WTC11 (cell line): Measurements from ENCODE around the gene CLDN2. TPM values are rescaled to one million over a fixed set of nuclear protein-coding genes. Genes with fewer than 3 reads are reported as not detected.
A peak's percentile ranks its signal among the peaks of the same experiment; 100 is the strongest.
"Not testable (repeated sequence)": the region's sequence is repeated elsewhere in the genome, so short reads cannot be mapped to it uniquely, and the experiment has no call there.

ENCODE experiments used
- ATAC-seq: fragments of 200-7000 bp; cut with Tn5 transposase; 2 replicates; pipeline ENCODE4 v1.10.0; 2021; ENCODE audit warnings: mild to moderate bottlenecking, moderate library complexity
- Bru-seq: library from RNA; stranded (reverse); fragments of 400-500 nt; gene quantifications from one replicate; lab custom pipeline; 2021; lab: Mats Ljungman, UMichigan
- CTCF ChIA-PET: fragments of 300-600 bp; sonication (Branson Sonifier 250); formaldehyde crosslinking; loops from one replicate; lab custom pipeline; 2021; ENCODE audit warnings: antibody characterized with exemption; lab: Charles Lee
- POLR2A ChIA-PET: fragments of 350-600 bp; sonication (Branson Sonifier 250); formaldehyde crosslinking; loops from one replicate; lab custom pipeline; 2021; ENCODE audit warnings: antibody characterized with exemption; lab: Charles Lee
- DNase-seq: peaks from one replicate; pipeline ENCODE4 v3.0.0; 2021; ENCODE audit warnings: low spot score
- H3K27ac Mint-ChIP-seq: 2 replicates; pipeline ENCODE4 v1.8.0; 2021; ENCODE audit warnings: mixed read lengths
- H3K27me3 Mint-ChIP-seq: 2 replicates; pipeline ENCODE4 v1.8.0; 2021; ENCODE audit warnings: low read depth, mild to moderate bottlenecking, moderate library complexity, mixed read lengths
- H3K36me3 Mint-ChIP-seq: 2 replicates; pipeline ENCODE4 v1.8.0; 2021; ENCODE audit warnings: mixed read lengths
- H3K4me1 Mint-ChIP-seq: 2 replicates; pipeline ENCODE4 v1.8.0; 2022; ENCODE audit warnings: mixed read lengths
- H3K4me3 Mint-ChIP-seq: 2 replicates; pipeline ENCODE4 v1.8.0; 2021; ENCODE audit warnings: mild to moderate bottlenecking, moderate library complexity, mixed read lengths
- H3K9me3 Mint-ChIP-seq: 2 replicates; pipeline ENCODE4 v1.8.0; 2021; ENCODE audit warnings: mixed read lengths
- CREB1 ChIP-seq: sonication (generic); formaldehyde crosslinking; IDR thresholded peaks from 2 replicates; pipeline ENCODE4 v1.8.0; 2023; ENCODE audit warnings: mild to moderate bottlenecking, missing genetic modification reagents
- EMX1 ChIP-seq: fragments of 250-450 bp; sonication (Bioruptor Pico); IDR thresholded peaks from 2 replicates; pipeline ENCODE4 v1.8.0; 2021; ENCODE audit warnings: mild to moderate bottlenecking
- GRHL2 ChIP-seq: fragments of 250-450 bp; sonication (Bioruptor Pico); IDR thresholded peaks from 2 replicates; pipeline ENCODE4 v1.8.0; 2022; ENCODE audit warnings: mild to moderate bottlenecking, moderate library complexity; ENCODE audit not compliant: insufficient replicate concordance, severe bottlenecking
- HMGA2 ChIP-seq: fragments of 250-450 bp; sonication (Bioruptor Pico); IDR thresholded peaks from 2 replicates; pipeline ENCODE4 v1.4.0; 2021; ENCODE audit warnings: mild to moderate bottlenecking, moderate library complexity
- NFYB ChIP-seq: sonication (generic); formaldehyde crosslinking; conservative IDR thresholded peaks from 2 replicates; pipeline ENCODE4 v1.8.0; 2022; ENCODE audit warnings: low read depth, missing genetic modification reagents
- NR2C2 ChIP-seq: sonication (generic); formaldehyde crosslinking; IDR thresholded peaks from 2 replicates; pipeline ENCODE4 v1.8.0; 2022; ENCODE audit warnings: mild to moderate bottlenecking, missing genetic modification reagents
- SOX15 ChIP-seq: fragments of 250-450 bp; sonication (Bioruptor Pico); IDR thresholded peaks from 2 replicates; pipeline ENCODE4 v1.9.0; 2021; ENCODE audit warnings: mild to moderate bottlenecking
- TEAD4 ChIP-seq: sonication (generic); formaldehyde crosslinking; IDR thresholded peaks from 2 replicates; pipeline ENCODE4 v1.8.0; 2022; ENCODE audit warnings: mild to moderate bottlenecking, missing genetic modification reagents
- ZBTB21 ChIP-seq: sonication (generic); formaldehyde crosslinking; IDR thresholded peaks from 2 replicates; pipeline ENCODE4 v1.8.1; 2023; ENCODE audit warnings: mild to moderate bottlenecking, missing genetic modification reagents, borderline replicate concordance
- ZNF219 ChIP-seq: sonication (generic); formaldehyde crosslinking; IDR thresholded peaks from 2 replicates; pipeline ENCODE4 v1.8.0; 2023; ENCODE audit warnings: missing genetic modification reagents, mild to moderate bottlenecking, borderline replicate concordance
- ZNF317 ChIP-seq: sonication (generic); formaldehyde crosslinking; IDR thresholded peaks from 2 replicates; pipeline ENCODE4 v1.8.1; 2023; ENCODE audit warnings: low read depth, mild to moderate bottlenecking, moderate library complexity, missing genetic modification reagents, borderline replicate concordance
- ZNF423 ChIP-seq: fragments of 250-450 bp; sonication (Bioruptor Pico); IDR thresholded peaks from 2 replicates; pipeline ENCODE4 v2.1.2; 2022; ENCODE audit warnings: mild to moderate bottlenecking, moderate library complexity
- ZNF671 ChIP-seq: fragments of 250-450 bp; sonication (Bioruptor Pico); IDR thresholded peaks from 2 replicates; pipeline ENCODE4 v1.8.0; 2021; ENCODE audit warnings: mild to moderate bottlenecking
- long read RNA-seq, 3 experiments: library from RNA in 1 of 3; library from capped mRNA in 1 of 3; library from polyadenylated mRNA in 1 of 3; unstranded in 2 of 3; stranded (forward) in 1 of 3; transcript quantifications; one replicate each; pipeline ENCODE4 v2.0.0, GENCODE V29; 2021
- total RNA-seq: library from RNA; stranded (reverse); gene quantifications from 3 replicates; pipeline ENCODE4 v1.2.3, GENCODE V29; 2021
- TF ChIP-seq, protein P1 (sequence below): fragments of 200-600 bp; IDR thresholded peaks from 2 replicates; pipeline ENCODE4 v1.8.0; 2022; ENCODE audit warnings: antibody characterized with exemption
- TF ChIP-seq, protein P2 (sequence below): sonication (generic); formaldehyde crosslinking; IDR thresholded peaks from 2 replicates; pipeline ENCODE4 v1.8.0; 2022; ENCODE audit warnings: mild to moderate bottlenecking, missing genetic modification reagents
- TF ChIP-seq, protein P3 (sequence below): sonication (generic); formaldehyde crosslinking; IDR thresholded peaks from 2 replicates; pipeline ENCODE4 v1.8.0; 2022; ENCODE audit warnings: mild to moderate bottlenecking, missing genetic modification reagents
- TF ChIP-seq, protein P4 (sequence below): sonication (generic); formaldehyde crosslinking; IDR thresholded peaks from 2 replicates; pipeline ENCODE4 v1.8.1; 2022; ENCODE audit warnings: mild to moderate bottlenecking, moderate library complexity, missing genetic modification reagents

CLDN2 gene, protein sequence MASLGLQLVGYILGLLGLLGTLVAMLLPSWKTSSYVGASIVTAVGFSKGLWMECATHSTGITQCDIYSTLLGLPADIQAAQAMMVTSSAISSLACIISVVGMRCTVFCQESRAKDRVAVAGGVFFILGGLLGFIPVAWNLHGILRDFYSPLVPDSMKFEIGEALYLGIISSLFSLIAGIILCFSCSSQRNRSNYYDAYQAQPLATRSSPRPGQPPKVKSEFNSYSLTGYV
- total RNA-seq = 0.11 TPM in 1 of 3 replicates, not detected in the others
- Bru-seq, nascent RNA = not detected
- long read RNA-seq, experiment 1 = 0 reads
- long read RNA-seq, experiment 2 = 0 reads
- long read RNA-seq, experiment 3 = 0 reads

DNA sequence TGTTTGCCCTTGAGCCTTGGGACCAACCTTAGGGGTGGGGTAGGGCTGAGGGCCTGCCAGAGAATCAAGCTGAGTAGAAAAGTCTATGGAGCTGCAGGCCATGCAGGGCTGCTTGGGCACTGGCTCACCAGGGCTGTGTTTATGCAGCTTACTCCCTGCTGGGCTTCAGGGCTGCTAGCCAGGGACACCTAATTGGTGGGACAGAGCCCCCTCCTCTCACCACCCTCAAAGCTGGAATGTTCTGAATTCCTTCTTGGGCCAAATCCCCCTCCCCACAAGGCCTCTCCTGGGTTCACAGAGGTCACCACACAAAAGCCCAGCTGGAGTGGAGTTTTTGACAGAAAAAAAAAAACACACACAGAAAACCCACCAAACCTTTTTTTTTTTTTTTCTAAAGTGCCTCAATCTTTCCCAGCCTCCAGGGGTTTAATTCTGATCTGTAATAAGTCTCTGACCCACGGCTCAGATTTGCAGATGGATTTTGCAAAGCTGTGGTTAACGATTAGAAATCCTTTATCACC, at the start of gene CLDN2:
TSS of gene CLDN2 (plus strand) at position 471 of the 521 bp plus-strand sequence. CDS start 7,827 bp downstream, outside the sequence.
- Mint-ChIP-seq H3K27ac (no peak within 1 kb of the TSS), H3K27me3 (no peaks in the 10 kb centered on the region; the same call in 1 of the 2 replicates), H3K4me3 (no peak within 1 kb of the TSS), H3K4me1 (peaks cover 11% of the 10 kb centered on the region; the same call in 1 of the 2 replicates), H3K36me3 (no peaks in the 10 kb centered on the region), H3K9me3 (no peaks in the 10 kb centered on the region)
- CTCF ChIA-PET = interaction anchor here (0.7 to 1.0 kb wide), 3 partner anchors 26 to 1059 kb away, joined by 3 to 9 read pairs (median 3); no protein-coding TSS in a partner anchor
- DNase-seq (peak; percentile 39), ATAC-seq (peak; percentile 90)
- TF ChIP-seq CREB1 (CRISPR knock-in tag) (no peak), ZNF423 (peak; percentile 49; the same call in 1 of the 2 replicates)
- POLR2A ChIA-PET = interaction anchor here (0.7 kb wide), 1 partner anchor 102 kb away, joined by 3 read pairs; no protein-coding TSS in a partner anchor

DNA sequence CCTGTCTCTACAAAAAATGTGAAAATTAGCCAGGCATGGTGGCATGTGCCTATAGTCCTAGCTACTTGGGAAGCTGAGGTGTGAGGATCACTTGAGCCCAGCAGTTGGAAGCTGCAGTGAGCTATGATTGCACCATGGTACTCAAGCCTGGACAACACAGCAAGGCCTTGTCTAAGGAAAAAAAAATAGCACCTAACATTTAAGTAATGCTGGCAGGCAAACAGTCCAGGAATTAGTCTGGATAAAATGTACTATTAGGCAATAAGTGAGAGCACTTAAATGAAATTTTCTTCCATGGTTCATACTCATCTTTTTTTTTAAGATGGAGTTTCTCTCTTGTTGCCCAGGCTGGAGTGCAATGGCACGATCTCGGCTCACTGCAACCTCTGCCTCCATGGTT, 47.4 kb upstream of the CLDN2 start:
- H3K4me3 Mint-ChIP-seq, H3K27ac Mint-ChIP-seq, DNase-seq, CTCF ChIA-PET, H3K9me3 Mint-ChIP-seq, POLR2A ChIA-PET, H3K36me3 Mint-ChIP-seq, H3K27me3 Mint-ChIP-seq, H3K4me1 Mint-ChIP-seq, ATAC-seq: not testable (repeated sequence)

DNA sequence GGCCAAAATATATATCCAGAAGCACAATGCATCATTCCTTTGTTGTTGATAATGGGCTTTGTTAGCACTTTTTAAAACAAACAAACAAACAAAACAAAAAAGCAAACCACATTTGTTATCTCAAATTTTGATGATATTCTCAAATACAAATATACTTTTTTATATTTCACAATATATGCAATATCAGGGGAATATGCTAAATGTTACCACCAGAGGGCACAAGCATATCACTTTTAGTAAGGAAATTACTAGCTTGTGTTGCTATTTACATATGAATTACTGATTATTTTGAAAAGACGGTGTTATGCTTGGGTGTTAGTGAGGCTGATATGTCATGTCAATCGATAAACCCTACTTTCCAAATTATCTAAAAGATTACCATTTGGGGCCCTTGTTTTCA, 46.1 kb upstream of the CLDN2 start:
- DNase-seq (no peak), ATAC-seq (no peak)
- ChIA-PET POLR2A (no interaction called here), CTCF (interaction anchor here (0.6 to 2.5 kb wide), 8 partner anchors 11 to 147 kb away, joined by 3 to 16 read pairs (median 4); no protein-coding TSS in a partner anchor)
- H3K4me1 Mint-ChIP-seq = peaks cover 3% of the 10 kb centered on the region
- H3K36me3 Mint-ChIP-seq = no peaks in the 10 kb centered on the region
- no peak overlapping the region for H3K27ac Mint-ChIP-seq
- H3K27me3 Mint-ChIP-seq = no peaks in the 10 kb centered on the region
- no peak for TF ChIP-seq ZNF671
- TF ChIP-seq, protein P1, sequence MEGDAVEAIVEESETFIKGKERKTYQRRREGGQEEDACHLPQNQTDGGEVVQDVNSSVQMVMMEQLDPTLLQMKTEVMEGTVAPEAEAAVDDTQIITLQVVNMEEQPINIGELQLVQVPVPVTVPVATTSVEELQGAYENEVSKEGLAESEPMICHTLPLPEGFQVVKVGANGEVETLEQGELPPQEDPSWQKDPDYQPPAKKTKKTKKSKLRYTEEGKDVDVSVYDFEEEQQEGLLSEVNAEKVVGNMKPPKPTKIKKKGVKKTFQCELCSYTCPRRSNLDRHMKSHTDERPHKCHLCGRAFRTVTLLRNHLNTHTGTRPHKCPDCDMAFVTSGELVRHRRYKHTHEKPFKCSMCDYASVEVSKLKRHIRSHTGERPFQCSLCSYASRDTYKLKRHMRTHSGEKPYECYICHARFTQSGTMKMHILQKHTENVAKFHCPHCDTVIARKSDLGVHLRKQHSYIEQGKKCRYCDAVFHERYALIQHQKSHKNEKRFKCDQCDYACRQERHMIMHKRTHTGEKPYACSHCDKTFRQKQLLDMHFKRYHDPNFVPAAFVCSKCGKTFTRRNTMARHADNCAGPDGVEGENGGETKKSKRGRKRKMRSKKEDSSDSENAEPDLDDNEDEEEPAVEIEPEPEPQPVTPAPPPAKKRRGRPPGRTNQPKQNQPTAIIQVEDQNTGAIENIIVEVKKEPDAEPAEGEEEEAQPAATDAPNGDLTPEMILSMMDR = peak; percentile 29; the same call in 1 of the 2 replicates
- no peak overlapping the region for H3K4me3 Mint-ChIP-seq
- H3K9me3 Mint-ChIP-seq = 0 out of 2 replicates have a peak, but pooled peaks cover 2% of the 10 kb centered on the region

DNA sequence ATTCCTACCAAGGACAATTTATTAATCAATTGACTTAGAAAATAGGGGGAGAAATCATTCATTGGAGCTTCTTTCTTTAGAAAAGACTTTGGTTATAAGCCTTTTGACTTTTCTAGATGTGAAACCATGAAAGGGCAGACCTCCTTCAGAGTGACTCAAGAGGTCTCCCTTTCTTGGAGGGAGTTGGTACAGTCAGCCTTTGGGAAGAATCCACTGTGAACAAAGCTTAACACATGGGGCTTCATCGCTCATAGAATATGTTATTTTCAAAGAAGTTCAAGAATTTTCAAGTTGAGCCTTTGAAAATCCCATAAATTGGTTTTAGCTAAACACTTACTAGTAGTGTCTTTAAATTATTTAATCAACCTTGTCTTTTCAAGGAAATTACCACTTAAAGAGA, 45.1 kb upstream of the CLDN2 start:
- no peaks in the 10 kb centered on the region for H3K27me3 Mint-ChIP-seq
- H3K27ac Mint-ChIP-seq = no peak overlapping the region
- CTCF ChIA-PET = interaction anchor here (2.5 kb wide), 1 partner anchor 85 kb away, joined by 13 read pairs; no protein-coding TSS in a partner anchor
- POLR2A ChIA-PET = no interaction called here
- H3K36me3 Mint-ChIP-seq = no peaks in the 10 kb centered on the region
- no peak for ATAC-seq
- 0 out of 2 replicates have a peak, but pooled peaks cover 7% of the 10 kb centered on the region for H3K9me3 Mint-ChIP-seq
- peaks cover 3% of the 10 kb centered on the region for H3K4me1 Mint-ChIP-seq
- DNase-seq = no peak
- TF ChIP-seq ZBTB21 (CRISPR knock-in tag) (no peak), HMGA2 (CRISPR knock-in tag) (no peak), ZNF317 (CRISPR knock-in tag) (no peak), SOX15 (CRISPR knock-in tag) (no peak), NR2C2 (CRISPR knock-in tag) (no peak), GRHL2 (CRISPR knock-in tag) (no peak), TEAD4 (no peak), ZNF219 (CRISPR knock-in tag) (no peak), EMX1 (CRISPR knock-in tag) (no peak), NFYB (CRISPR knock-in tag) (no peak)
- TF ChIP-seq, protein P2, sequence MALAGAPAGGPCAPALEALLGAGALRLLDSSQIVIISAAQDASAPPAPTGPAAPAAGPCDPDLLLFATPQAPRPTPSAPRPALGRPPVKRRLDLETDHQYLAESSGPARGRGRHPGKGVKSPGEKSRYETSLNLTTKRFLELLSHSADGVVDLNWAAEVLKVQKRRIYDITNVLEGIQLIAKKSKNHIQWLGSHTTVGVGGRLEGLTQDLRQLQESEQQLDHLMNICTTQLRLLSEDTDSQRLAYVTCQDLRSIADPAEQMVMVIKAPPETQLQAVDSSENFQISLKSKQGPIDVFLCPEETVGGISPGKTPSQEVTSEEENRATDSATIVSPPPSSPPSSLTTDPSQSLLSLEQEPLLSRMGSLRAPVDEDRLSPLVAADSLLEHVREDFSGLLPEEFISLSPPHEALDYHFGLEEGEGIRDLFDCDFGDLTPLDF = no peak
- TF ChIP-seq, protein P3, sequence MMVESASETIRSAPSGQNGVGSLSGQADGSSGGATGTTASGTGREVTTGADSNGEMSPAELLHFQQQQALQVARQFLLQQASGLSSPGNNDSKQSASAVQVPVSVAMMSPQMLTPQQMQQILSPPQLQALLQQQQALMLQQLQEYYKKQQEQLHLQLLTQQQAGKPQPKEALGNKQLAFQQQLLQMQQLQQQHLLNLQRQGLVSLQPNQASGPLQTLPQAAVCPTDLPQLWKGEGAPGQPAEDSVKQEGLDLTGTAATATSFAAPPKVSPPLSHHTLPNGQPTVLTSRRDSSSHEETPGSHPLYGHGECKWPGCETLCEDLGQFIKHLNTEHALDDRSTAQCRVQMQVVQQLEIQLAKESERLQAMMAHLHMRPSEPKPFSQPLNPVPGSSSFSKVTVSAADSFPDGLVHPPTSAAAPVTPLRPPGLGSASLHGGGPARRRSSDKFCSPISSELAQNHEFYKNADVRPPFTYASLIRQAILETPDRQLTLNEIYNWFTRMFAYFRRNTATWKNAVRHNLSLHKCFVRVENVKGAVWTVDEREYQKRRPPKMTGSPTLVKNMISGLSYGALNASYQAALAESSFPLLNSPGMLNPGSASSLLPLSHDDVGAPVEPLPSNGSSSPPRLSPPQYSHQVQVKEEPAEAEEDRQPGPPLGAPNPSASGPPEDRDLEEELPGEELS = no peak
- TF ChIP-seq, protein P1 = no peak
- TF ChIP-seq, protein P4, sequence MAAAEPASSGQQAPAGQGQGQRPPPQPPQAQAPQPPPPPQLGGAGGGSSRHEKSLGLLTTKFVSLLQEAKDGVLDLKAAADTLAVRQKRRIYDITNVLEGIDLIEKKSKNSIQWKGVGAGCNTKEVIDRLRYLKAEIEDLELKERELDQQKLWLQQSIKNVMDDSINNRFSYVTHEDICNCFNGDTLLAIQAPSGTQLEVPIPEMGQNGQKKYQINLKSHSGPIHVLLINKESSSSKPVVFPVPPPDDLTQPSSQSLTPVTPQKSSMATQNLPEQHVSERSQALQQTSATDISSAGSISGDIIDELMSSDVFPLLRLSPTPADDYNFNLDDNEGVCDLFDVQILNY (CRISPR knock-in tag) = no peak
- no peak overlapping the region for H3K4me3 Mint-ChIP-seq
